ENCODE measurements around the gene TCEAL3. TPM values are rescaled to one million over a fixed set of nuclear protein-coding genes. Genes with fewer than 3 reads are reported as not detected.

Gene TCEAL3
- total and polyA plus RNA-seq, 10 of the 15 experiments (the other 5 are each of a cell fraction or from before 2014, with no cell fraction given) = 0.98 to 19.0 (median 11.7) TPM

GRCh38 chrX:103585411-103586313 lies 22.1 kb upstream of the TCEAL3 start, which contains the start of gene TCEAL4:
TSS of gene TCEAL4 (plus strand) at chrX:103585515. CDS start at chrX:103586676, 1,161 bp downstream.
- WGBS (ENCODE audit: insufficient coverage, insufficient replicate concordance, low lambda C conversion rate, missing lambda C conversion rate) = 38% methylated on average over 53 of the region's 56 CpGs
- peak within 1 kb of the TSS; percentile 64 for H3K4me3 ChIP-seq
- no peaks in the 10 kb centered on the region for H3K36me3 ChIP-seq (ENCODE audit: control insufficient read depth in 2 of 2, insufficient read depth in 2 of 2, low read length in 1 of 2)
- H3K9me3 ChIP-seq (replicated peaks; ENCODE audit: control insufficient read depth, insufficient read depth, low read length) = no peaks in the 10 kb centered on the region
- ChIA-PET SMC1A (ENCODE audit: uncharacterized antibody, unreplicated experiment) (no interaction called here), POLR2A (no interaction called here), CTCF (no interaction called here), RAD21 (ENCODE audit: unreplicated experiment) (interaction anchor here (0.6 kb wide), 1 partner anchor 47 kb away, joined by 3 read pairs; no protein-coding TSS in a partner anchor)
- DNase-seq (ENCODE audit: low read depth, low spot score) (no peak), ATAC-seq (peak; percentile 94), FAIRE-seq (no peak)
- in situ Hi-C loops (cut with MboI) (no loop called here), intact Hi-C loops (cut with micrococcal nuclease; ENCODE audit: unreplicated experiment) (no loop called here)
- H4K20me1 ChIP-seq (ENCODE audit: control insufficient read depth, insufficient read depth) = no peaks in the 10 kb centered on the region
- H3K27me3 ChIP-seq (replicated peaks in 1 of 2; ENCODE audit: control insufficient read depth in 2 of 2, insufficient read depth in 2 of 2, low read length in 1 of 2) = no peaks in the 10 kb centered on the region
- H3K79me2 ChIP-seq (ENCODE audit: control insufficient read depth, insufficient read depth, low read length) = peaks cover 3% of the 10 kb centered on the region
- H3K4me1 ChIP-seq (ENCODE audit: control insufficient read depth, insufficient read depth, low read length) = no peaks in the 10 kb centered on the region
- H3K27ac ChIP-seq (ENCODE audit: control insufficient read depth, insufficient read depth) = no peak within 1 kb of the TSS; the same call in 1 of the 2 replicates
- H2AFZ ChIP-seq (ENCODE audit: control insufficient read depth, low read depth, low read length) = peak within 1 kb of the TSS; percentile 77
- peak within 1 kb of the TSS; percentile 74; the same call in 1 of the 2 replicates for H3K9ac ChIP-seq (ENCODE audit: control insufficient read depth, insufficient read depth, low read length)
- BruUV-seq (replicated peaks) = no TSS peak
- peak within 1 kb of the TSS; percentile 71 for H3K4me2 ChIP-seq (ENCODE audit: control insufficient read depth, insufficient read depth)
- TF ChIP-seq POLR2A (IDR thresholded peaks at IDR 0.05; ENCODE audit: low read depth, low read length) (peak; percentile 75), BHLHE40 (IDR thresholded peaks at IDR 0.05; ENCODE audit: borderline replicate concordance in 1 of 2, low read depth in 2 of 2, low read length in 1 of 2) (peak; percentile 90 to 95), SREBF2 (IDR thresholded peaks at IDR 0.05; ENCODE audit: low read length) (no peak), USF1 (IDR thresholded peaks at IDR 0.05; ENCODE audit: borderline replicate concordance, extremely low read length, insufficient read depth, low read depth, low read length) (peak; percentile 40), STAT1 (conservative IDR thresholded peaks at IDR 0.05) (no peak), MEF2B (IDR thresholded peaks at IDR 0.05; ENCODE audit: partially characterized antibody, poor library complexity, severe bottlenecking) (no peak), CBX5 (IDR thresholded peaks at IDR 0.05; ENCODE audit: low read depth) (no peak), IKZF2 (IDR thresholded peaks at IDR 0.05) (no peak), POLR2AphosphoS5 (IDR thresholded peaks at IDR 0.05; ENCODE audit: low read length) (no peak), ZNF24 (IDR thresholded peaks at IDR 0.05) (no peak), RAD51 (IDR thresholded peaks at IDR 0.05) (peak; percentile 13; the same call in 1 of the 2 replicates), CREM (IDR thresholded peaks at IDR 0.05; ENCODE audit: low read depth) (no peak)
- TF ChIP-seq, protein P1, sequence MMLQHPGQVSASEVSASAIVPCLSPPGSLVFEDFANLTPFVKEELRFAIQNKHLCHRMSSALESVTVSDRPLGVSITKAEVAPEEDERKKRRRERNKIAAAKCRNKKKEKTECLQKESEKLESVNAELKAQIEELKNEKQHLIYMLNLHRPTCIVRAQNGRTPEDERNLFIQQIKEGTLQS (IDR thresholded peaks at IDR 0.05; ENCODE audit: borderline replicate concordance, extremely low read depth, low read depth, low read length) = no peak
- TF ChIP-seq, protein P2, sequence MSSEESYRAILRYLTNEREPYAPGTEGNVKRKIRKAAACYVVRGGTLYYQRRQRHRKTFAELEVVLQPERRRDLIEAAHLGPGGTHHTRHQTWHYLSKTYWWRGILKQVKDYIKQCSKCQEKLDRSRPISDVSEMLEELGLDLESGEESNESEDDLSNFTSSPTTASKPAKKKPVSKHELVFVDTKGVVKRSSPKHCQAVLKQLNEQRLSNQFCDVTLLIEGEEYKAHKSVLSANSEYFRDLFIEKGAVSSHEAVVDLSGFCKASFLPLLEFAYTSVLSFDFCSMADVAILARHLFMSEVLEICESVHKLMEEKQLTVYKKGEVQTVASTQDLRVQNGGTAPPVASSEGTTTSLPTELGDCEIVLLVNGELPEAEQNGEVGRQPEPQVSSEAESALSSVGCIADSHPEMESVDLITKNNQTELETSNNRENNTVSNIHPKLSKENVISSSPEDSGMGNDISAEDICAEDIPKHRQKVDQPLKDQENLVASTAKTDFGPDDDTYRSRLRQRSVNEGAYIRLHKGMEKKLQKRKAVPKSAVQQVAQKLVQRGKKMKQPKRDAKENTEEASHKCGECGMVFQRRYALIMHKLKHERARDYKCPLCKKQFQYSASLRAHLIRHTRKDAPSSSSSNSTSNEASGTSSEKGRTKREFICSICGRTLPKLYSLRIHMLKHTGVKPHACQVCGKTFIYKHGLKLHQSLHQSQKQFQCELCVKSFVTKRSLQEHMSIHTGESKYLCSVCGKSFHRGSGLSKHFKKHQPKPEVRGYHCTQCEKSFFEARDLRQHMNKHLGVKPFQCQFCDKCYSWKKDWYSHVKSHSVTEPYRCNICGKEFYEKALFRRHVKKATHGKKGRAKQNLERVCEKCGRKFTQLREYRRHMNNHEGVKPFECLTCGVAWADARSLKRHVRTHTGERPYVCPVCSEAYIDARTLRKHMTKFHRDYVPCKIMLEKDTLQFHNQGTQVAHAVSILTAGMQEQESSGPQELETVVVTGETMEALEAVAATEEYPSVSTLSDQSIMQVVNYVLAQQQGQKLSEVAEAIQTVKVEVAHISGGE (CRISPR knock-in tag; IDR thresholded peaks at IDR 0.05) = no peak
- TF ChIP-seq, protein P3, sequence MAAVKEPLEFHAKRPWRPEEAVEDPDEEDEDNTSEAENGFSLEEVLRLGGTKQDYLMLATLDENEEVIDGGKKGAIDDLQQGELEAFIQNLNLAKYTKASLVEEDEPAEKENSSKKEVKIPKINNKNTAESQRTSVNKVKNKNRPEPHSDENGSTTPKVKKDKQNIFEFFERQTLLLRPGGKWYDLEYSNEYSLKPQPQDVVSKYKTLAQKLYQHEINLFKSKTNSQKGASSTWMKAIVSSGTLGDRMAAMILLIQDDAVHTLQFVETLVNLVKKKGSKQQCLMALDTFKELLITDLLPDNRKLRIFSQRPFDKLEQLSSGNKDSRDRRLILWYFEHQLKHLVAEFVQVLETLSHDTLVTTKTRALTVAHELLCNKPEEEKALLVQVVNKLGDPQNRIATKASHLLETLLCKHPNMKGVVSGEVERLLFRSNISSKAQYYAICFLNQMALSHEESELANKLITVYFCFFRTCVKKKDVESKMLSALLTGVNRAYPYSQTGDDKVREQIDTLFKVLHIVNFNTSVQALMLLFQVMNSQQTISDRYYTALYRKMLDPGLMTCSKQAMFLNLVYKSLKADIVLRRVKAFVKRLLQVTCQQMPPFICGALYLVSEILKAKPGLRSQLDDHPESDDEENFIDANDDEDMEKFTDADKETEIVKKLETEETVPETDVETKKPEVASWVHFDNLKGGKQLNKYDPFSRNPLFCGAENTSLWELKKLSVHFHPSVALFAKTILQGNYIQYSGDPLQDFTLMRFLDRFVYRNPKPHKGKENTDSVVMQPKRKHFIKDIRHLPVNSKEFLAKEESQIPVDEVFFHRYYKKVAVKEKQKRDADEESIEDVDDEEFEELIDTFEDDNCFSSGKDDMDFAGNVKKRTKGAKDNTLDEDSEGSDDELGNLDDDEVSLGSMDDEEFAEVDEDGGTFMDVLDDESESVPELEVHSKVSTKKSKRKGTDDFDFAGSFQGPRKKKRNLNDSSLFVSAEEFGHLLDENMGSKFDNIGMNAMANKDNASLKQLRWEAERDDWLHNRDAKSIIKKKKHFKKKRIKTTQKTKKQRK (IDR thresholded peaks at IDR 0.05; ENCODE audit: low read depth, low read length) = no peak

Measured in GM12878 (cell line).